GDM1 (cell line): ENCODE data around the gene RIPK1.

ENCODE experiments used
- DNase-seq: peaks from one replicate; lab custom pipeline; 2025; lab: John Stamatoyannopoulos, UW

The RIPK1 gene

DNA sequence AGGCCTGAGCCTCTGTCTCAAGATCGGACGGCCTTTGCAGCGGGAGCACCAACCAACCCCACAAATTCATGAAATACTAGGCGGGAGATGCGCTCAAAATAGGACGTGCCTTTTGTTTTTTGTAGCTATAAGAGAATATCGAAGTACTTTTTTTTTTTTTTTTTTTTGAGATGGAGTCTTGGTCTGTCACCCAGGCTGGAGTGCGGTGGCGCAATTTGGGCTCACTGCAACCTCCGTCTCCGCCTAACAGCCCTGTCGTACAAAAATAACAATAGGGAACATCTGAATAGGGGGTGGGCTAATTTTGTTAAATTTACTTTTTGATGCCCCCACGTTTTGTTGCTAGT is 94.9 kb downstream of the RIPK1 start:
- DNase-seq, result no peak

DNA sequence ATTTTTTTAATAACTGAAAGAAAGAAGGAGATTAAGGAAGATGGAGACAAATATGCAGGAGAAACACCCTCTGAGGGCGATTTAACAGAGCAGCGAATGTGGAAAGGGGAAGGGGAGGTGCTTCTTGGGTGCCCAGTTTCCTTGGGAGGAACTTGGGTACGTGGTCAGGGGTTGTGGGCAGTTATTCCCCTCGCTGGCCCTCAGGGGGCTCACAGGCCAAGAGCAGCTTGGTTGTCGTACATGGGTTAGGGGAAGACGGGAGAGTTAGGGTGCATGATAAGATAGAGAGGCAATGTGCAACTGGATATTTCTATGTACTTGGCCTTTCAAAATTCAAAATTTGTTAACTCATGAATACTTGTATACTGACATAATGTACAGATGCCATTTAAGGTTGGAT is 96.1 kb downstream of the RIPK1 start:
- DNase-seq, result no peak
